A549 (cell line): ENCODE measurements around the gene FBP2. TPM values are rescaled to one million over a fixed set of nuclear protein-coding genes. Genes with fewer than 3 reads are reported as not detected.

Experiments
- ATAC-seq, 2 experiments: fragments of 200-7000 bp in 1 of 2; fragments of >200 bp in 1 of 2; cut with Nextera tagmentation in 1 of 2; cut with Tn5 transposase in 1 of 2; 3 replicates each; pipeline versions ENCODE4 v1.8.0 to v1.9.1; 2018 to 2020; ENCODE audit warnings: mild to moderate bottlenecking in 1 of 2, moderate library complexity in 1 of 2
- CTCF ChIA-PET: fragments of 300-600 bp; sonication (Branson Sonifier 250); formaldehyde crosslinking; extraction: SDS; loops from one replicate; lab custom pipeline; 2021; ENCODE audit warnings: antibody characterized with exemption, inconsistent platforms; lab: Yijun Ruan, JAX
- POLR2A ChIA-PET: fragments of 350-600 bp; formaldehyde crosslinking; extraction: SDS; loops from one replicate; lab custom pipeline; 2021; ENCODE audit warnings: antibody characterized with exemption, inconsistent platforms; lab: Yijun Ruan, JAX
- DNase-seq, 2 experiments: peaks; one replicate each; pipeline versions ENCODE4 v3.0.0 to v3.0.0-alpha.2; 2011 to 2016; ENCODE audit warnings: low read depth in 1 of 2, low spot score in 1 of 2
- FAIRE-seq: peaks from 2 replicates; lab custom pipeline; 2011; peaks lifted over from hg19 to GRCh38; lab: Jason Lieb, UNC
- H3K27ac ChIP-seq, 2 experiments: fragments of >200 bp; sonication (Bioruptor Twin); formaldehyde crosslinking; 3 replicates each; pipeline ENCODE4 v1.5.1; 2016 to 2017
- H3K4me1 ChIP-seq: fragments of >200 bp; sonication (Bioruptor Twin); formaldehyde crosslinking; 3 replicates; pipeline ENCODE4 v1.6.1; 2016
- H3K4me2 ChIP-seq: fragments of >200 bp; sonication (Bioruptor Twin); formaldehyde crosslinking; 3 replicates; pipeline ENCODE4 v1.6.1; 2016
- H3K4me3 ChIP-seq: fragments of >200 bp; sonication (Bioruptor Twin); formaldehyde crosslinking; 3 replicates; pipeline ENCODE4 v1.5.1; 2016
- H3K9me3 ChIP-seq: fragments of >200 bp; sonication (Bioruptor Twin); formaldehyde crosslinking; 3 replicates; pipeline ENCODE4 v1.6.1; 2016
- BCL3 ChIP-seq: fragments of >200 bp; sonication (Bioruptor Twin); formaldehyde crosslinking; IDR thresholded peaks from 3 replicates; pipeline ENCODE4 v1.6.1; 2016
- CBX8 ChIP-seq: fragments of 200-600 bp; sonication (generic); IDR thresholded peaks from 2 replicates; pipeline ENCODE4 v1.6.1; 2016
- CEBPB ChIP-seq, 2 experiments: fragments of >200 bp in 1 of 2; sonication (Bioruptor Twin) in 1 of 2; formaldehyde crosslinking in 1 of 2; IDR thresholded peaks; 2 replicates each; pipeline ENCODE4 v1.6.1; 2012 to 2016
- CHD2 ChIP-seq: fragments of 150-350 bp; IDR thresholded peaks from 2 replicates; pipeline ENCODE4 v1.6.1; 2014; ENCODE audit warnings: low read length; ENCODE audit not compliant: partially characterized antibody
- EHF ChIP-seq: fragments of 250-450 bp; sonication (Bioruptor Pico); IDR thresholded peaks from 2 replicates; pipeline ENCODE4 v1.5.0; 2020; ENCODE audit warnings: mild to moderate bottlenecking
- FOSB ChIP-seq: fragments of 250-450 bp; sonication (Bioruptor Pico); IDR thresholded peaks from 2 replicates; pipeline ENCODE4 v1.5.0; 2020; ENCODE audit warnings: mild to moderate bottlenecking, moderate library complexity
- GATA3 ChIP-seq: IDR thresholded peaks from 2 replicates; pipeline ENCODE4 v1.6.1; 2012; ENCODE audit warnings: borderline replicate concordance
- HES2 ChIP-seq: fragments of >200 bp; sonication (Bioruptor Twin); formaldehyde crosslinking; IDR thresholded peaks from 2 replicates; pipeline ENCODE4 v1.6.1; 2016
- HEYL ChIP-seq: fragments of 250-450 bp; sonication (Bioruptor Pico); IDR thresholded peaks from 2 replicates; pipeline ENCODE4 v1.8.0; 2021; ENCODE audit warnings: mild to moderate bottlenecking, moderate library complexity
- HOXA7 ChIP-seq: fragments of 250-450 bp; sonication (Bioruptor Pico); IDR thresholded peaks from 2 replicates; pipeline ENCODE4 v1.5.0; 2020; ENCODE audit warnings: mild to moderate bottlenecking, moderate library complexity
- HOXB5 ChIP-seq: fragments of 250-450 bp; sonication (Bioruptor Pico); IDR thresholded peaks from 2 replicates; pipeline ENCODE4 v1.5.0; 2020; ENCODE audit warnings: mild to moderate bottlenecking, moderate library complexity
- JUN ChIP-seq, 2 experiments: fragments of >200 bp; sonication (Bioruptor Twin); formaldehyde crosslinking; IDR thresholded peaks; 2 replicates in 1 of 2; 3 replicates in 1 of 2; pipeline ENCODE4 v1.6.1; 2016 to 2017
- JUNB ChIP-seq: fragments of >200 bp; sonication (Bioruptor Twin); formaldehyde crosslinking; IDR thresholded peaks from 2 replicates; pipeline ENCODE4 v1.6.1; 2016
- KDM5A ChIP-seq: fragments of 200-600 bp; sonication (generic); IDR thresholded peaks from 2 replicates; pipeline ENCODE4 v1.6.1; 2016; ENCODE audit warnings: antibody characterized with exemption, mild to moderate bottlenecking
- MAX ChIP-seq: IDR thresholded peaks from 2 replicates; pipeline ENCODE4 v1.6.1; 2012
- MYC ChIP-seq: IDR thresholded peaks from 2 replicates; pipeline ENCODE4 v1.6.1; 2012; ENCODE audit warnings: mild to moderate bottlenecking, inconsistent platforms, low read length, improper control_type of control experiment, borderline replicate concordance
- NR3C1 ChIP-seq: fragments of >200 bp; sonication (Bioruptor Twin); formaldehyde crosslinking; IDR thresholded peaks from 3 replicates; pipeline ENCODE4 v1.6.1; 2017
- POLR2A ChIP-seq: IDR thresholded peaks from 2 replicates; pipeline ENCODE4 v1.6.1; 2012; ENCODE audit warnings: mild to moderate bottlenecking, low read length
- RAD21 ChIP-seq, 2 experiments: fragments of >200 bp in 1 of 2; sonication (Bioruptor Twin) in 1 of 2; formaldehyde crosslinking in 1 of 2; IDR thresholded peaks in 1 of 2; conservative IDR thresholded peaks in 1 of 2; 2 replicates in 1 of 2; 3 replicates in 1 of 2; pipeline ENCODE4 v1.6.1; 2012 to 2018; ENCODE audit warnings: inconsistent platforms in 1 of 2
- RARB ChIP-seq: fragments of 250-450 bp; sonication (Bioruptor Pico); IDR thresholded peaks from 2 replicates; pipeline ENCODE4 v1.8.0; 2021; ENCODE audit warnings: mild to moderate bottlenecking, moderate library complexity
- RCOR1 ChIP-seq: fragments of 150-350 bp; IDR thresholded peaks from 2 replicates; pipeline ENCODE4 v1.6.1; 2014; ENCODE audit warnings: antibody characterized with exemption, low read length, low read depth
- REST ChIP-seq: fragments of 200-600 bp; sonication (generic); IDR thresholded peaks from 2 replicates; pipeline ENCODE4 v1.6.1; 2016; ENCODE audit warnings: antibody characterized with exemption, mild to moderate bottlenecking, moderate library complexity
- RFX5 ChIP-seq: fragments of 450-650 bp; IDR thresholded peaks from 2 replicates; pipeline ENCODE4 v1.7.1; 2014; ENCODE audit warnings: antibody characterized with exemption, mild to moderate bottlenecking, moderate library complexity
- SMC3 ChIP-seq: fragments of >200 bp; sonication (Bioruptor Twin); formaldehyde crosslinking; IDR thresholded peaks from 3 replicates; pipeline ENCODE4 v1.6.1; 2018; ENCODE audit warnings: inconsistent platforms
- SREBF2 ChIP-seq: fragments of 450-650 bp; IDR thresholded peaks from 2 replicates; pipeline ENCODE4 v1.6.1; 2014; ENCODE audit warnings: mild to moderate bottlenecking, moderate library complexity
- TFCP2L1 ChIP-seq: fragments of 250-450 bp; sonication (Bioruptor Pico); IDR thresholded peaks from 2 replicates; pipeline ENCODE4 v1.5.0; 2021; ENCODE audit warnings: mild to moderate bottlenecking
- TP53 ChIP-seq: fragments of 250-450 bp; sonication (Bioruptor Pico); IDR thresholded peaks from 2 replicates; pipeline ENCODE4 v1.5.0; 2021; ENCODE audit warnings: mild to moderate bottlenecking, moderate library complexity
- ZC3H11A ChIP-seq: fragments of 450-650 bp; IDR thresholded peaks from 2 replicates; pipeline ENCODE4 v1.6.1; 2014; ENCODE audit warnings: antibody characterized with exemption, mild to moderate bottlenecking
- ZFP36 ChIP-seq: fragments of 450-650 bp; IDR thresholded peaks from 2 replicates; pipeline ENCODE4 v1.6.1; 2014; ENCODE audit warnings: borderline replicate concordance; ENCODE audit not compliant: partially characterized antibody
- ZNF302 ChIP-seq: fragments of 250-450 bp; sonication (Bioruptor Pico); IDR thresholded peaks from 2 replicates; pipeline ENCODE4 v1.9.0; 2021; ENCODE audit warnings: inconsistent platforms, mild to moderate bottlenecking, moderate library complexity
- WGBS: methylation state at CpG from one replicate; pipeline ENCODE4 v1.1.6; 2017; ENCODE audit errors: missing lambda C conversion rate; 5-methylcytosine and 5-hydroxymethylcytosine counted together
- polyA plus RNA-seq, 4 experiments: library from polyadenylated mRNA; depleted of rRNA in 3 of 4; stranded (reverse); fragments of >200 nt; fragmentation: RNase III in 1 of 4; extraction: RNeasy Plus Mini Kit Qiagen cat#74134 plus additional on column Dnase treatment in 1 of 4; gene quantifications; 2 replicates in 3 of 4; 3 replicates in 1 of 4; pipeline ENCODE4 v1.2.3, GENCODE V29; 2011 to 2017

The FBP2 gene
- polyA plus RNA-seq, 2 of the 4 experiments (the other 2 are of a cell fraction) = not detected

GRCh38 chr9:94622087-94622800 is 28.6 kb upstream of the FBP2 start (continued):
- no peak for TF ChIP-seq CEBPB (IDR thresholded peaks at IDR 0.05)
- no peak for TF ChIP-seq ZNF302
- no peak for TF ChIP-seq HOXB5 (CRISPR knock-in tag)
- TF ChIP-seq JUN (IDR thresholded peaks at IDR 0.05) = no peak

GRCh38 chr9:94619026-94619425 is 25.4 kb upstream of the FBP2 start:
- Histone ChIP-seq H3K4me1 (no peaks in the 10 kb centered on the region), H3K4me3 (no peak overlapping the region), H3K9me3 (no peaks in the 10 kb centered on the region), H3K27ac (no peak overlapping the region), H3K4me2 (no peak overlapping the region)
- CTCF ChIA-PET = interaction anchor here (0.6 to 1.0 kb wide), 2 partner anchors 16 to 17 kb away, joined by 3 read pairs; no protein-coding TSS in a partner anchor
- WGBS = 82% methylated on average over 4 of the region's 4 CpGs
- no peak for FAIRE-seq
- no peak for DNase-seq
- no peak for ATAC-seq
- POLR2A ChIA-PET = no interaction called here
- TF ChIP-seq KDM5A = no peak
- no peak for TF ChIP-seq HEYL
- TF ChIP-seq EHF = no peak
- no peak for TF ChIP-seq FOSB
- no peak for TF ChIP-seq MYC
- TF ChIP-seq HOXA7 = no peak
- TF ChIP-seq ZNF302 = no peak
- no peak for TF ChIP-seq RARB (CRISPR knock-in tag)
- TF ChIP-seq POLR2A = no peak
- no peak for TF ChIP-seq REST
- no peak for TF ChIP-seq HOXB5 (CRISPR knock-in tag)
- TF ChIP-seq JUNB = no peak
- TF ChIP-seq RFX5 = no peak
- TF ChIP-seq RCOR1 = no peak
- TF ChIP-seq GATA3 = no peak

GRCh38 chr9:94613003-94613402 is 19.4 kb upstream of the FBP2 start:
- WGBS = 56% methylated on average over 3 of the region's 3 CpGs
- H3K4me3 ChIP-seq = no peak overlapping the region
- ChIA-PET POLR2A (no interaction called here), CTCF (interaction anchor here (0.6 kb wide), 1 partner anchor 26 kb away, joined by 3 read pairs; the partner anchor contains the start of gene FBP1)
- TF ChIP-seq CHD2 = no peak
- 0 out of 5 replicates have a peak, but pooled peaks of 1 of the 2 experiments have one; percentile 9 for TF ChIP-seq RAD21 (conservative IDR thresholded peaks at IDR 0.05 in 1 of 2, IDR thresholded peaks at IDR 0.05 in 1 of 2)
- TF ChIP-seq MYC = no peak
- TF ChIP-seq, all 56 proteins: peak for 1
- no peak overlapping the region for H3K27ac ChIP-seq
- FAIRE-seq (no peak), DNase-seq (no peak), ATAC-seq (peak; percentile 46 to 65; a peak in 3 of 6 replicates)
- no peaks in the 10 kb centered on the region for H3K4me1 ChIP-seq
- H3K4me2 ChIP-seq = no peak overlapping the region
- no peaks in the 10 kb centered on the region for H3K9me3 ChIP-seq

GRCh38 chr9:94612071-94612470 is 18.4 kb upstream of the FBP2 start:
- Histone ChIP-seq H3K4me1 (no peaks in the 10 kb centered on the region), H3K4me3 (no peak overlapping the region), H3K27ac (no peak overlapping the region), H3K9me3 (no peaks in the 10 kb centered on the region), H3K4me2 (no peak overlapping the region)
- DNase-seq (no peak), ATAC-seq (no peak), FAIRE-seq (no peak)
- 82% methylated on average over 7 of the region's 7 CpGs for WGBS
- ChIA-PET POLR2A (no interaction called here), CTCF (interaction anchor here (0.6 to 1.1 kb wide), 3 partner anchors 8 to 927 kb away, joined by 3 to 4 read pairs (median 3); no protein-coding TSS in a partner anchor)
- TF ChIP-seq MAX (no peak), FOSB (no peak), SREBF2 (no peak), ZNF302 (no peak), BCL3 (no peak), NR3C1 (no peak), HES2 (no peak), CBX8 (no peak), SMC3 (no peak), TFCP2L1 (CRISPR knock-in tag) (no peak), ZC3H11A (no peak), ZFP36 (no peak), TP53 (CRISPR knock-in tag) (no peak)
